Stimulated activated CD4-positive, alpha-beta T cell treated with anti-CD3 and anti-CD28 coated beads, Interleukin-4, amount 100 ng/mL, for 1 hour (primary cell): ENCODE measurements around the gene NAB1.
"Not testable (repeated sequence)": the region's sequence is repeated elsewhere in the genome, so short reads cannot be mapped to it uniquely, and the experiment has no call there.

Source experiments
- DNase-seq: peaks from one replicate; pipeline ENCODE4 v3.0.0-alpha.2; 2020

Gene NAB1, protein sequence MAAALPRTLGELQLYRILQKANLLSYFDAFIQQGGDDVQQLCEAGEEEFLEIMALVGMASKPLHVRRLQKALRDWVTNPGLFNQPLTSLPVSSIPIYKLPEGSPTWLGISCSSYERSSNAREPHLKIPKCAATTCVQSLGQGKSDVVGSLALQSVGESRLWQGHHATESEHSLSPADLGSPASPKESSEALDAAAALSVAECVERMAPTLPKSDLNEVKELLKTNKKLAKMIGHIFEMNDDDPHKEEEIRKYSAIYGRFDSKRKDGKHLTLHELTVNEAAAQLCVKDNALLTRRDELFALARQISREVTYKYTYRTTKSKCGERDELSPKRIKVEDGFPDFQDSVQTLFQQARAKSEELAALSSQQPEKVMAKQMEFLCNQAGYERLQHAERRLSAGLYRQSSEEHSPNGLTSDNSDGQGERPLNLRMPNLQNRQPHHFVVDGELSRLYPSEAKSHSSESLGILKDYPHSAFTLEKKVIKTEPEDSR

DNA sequence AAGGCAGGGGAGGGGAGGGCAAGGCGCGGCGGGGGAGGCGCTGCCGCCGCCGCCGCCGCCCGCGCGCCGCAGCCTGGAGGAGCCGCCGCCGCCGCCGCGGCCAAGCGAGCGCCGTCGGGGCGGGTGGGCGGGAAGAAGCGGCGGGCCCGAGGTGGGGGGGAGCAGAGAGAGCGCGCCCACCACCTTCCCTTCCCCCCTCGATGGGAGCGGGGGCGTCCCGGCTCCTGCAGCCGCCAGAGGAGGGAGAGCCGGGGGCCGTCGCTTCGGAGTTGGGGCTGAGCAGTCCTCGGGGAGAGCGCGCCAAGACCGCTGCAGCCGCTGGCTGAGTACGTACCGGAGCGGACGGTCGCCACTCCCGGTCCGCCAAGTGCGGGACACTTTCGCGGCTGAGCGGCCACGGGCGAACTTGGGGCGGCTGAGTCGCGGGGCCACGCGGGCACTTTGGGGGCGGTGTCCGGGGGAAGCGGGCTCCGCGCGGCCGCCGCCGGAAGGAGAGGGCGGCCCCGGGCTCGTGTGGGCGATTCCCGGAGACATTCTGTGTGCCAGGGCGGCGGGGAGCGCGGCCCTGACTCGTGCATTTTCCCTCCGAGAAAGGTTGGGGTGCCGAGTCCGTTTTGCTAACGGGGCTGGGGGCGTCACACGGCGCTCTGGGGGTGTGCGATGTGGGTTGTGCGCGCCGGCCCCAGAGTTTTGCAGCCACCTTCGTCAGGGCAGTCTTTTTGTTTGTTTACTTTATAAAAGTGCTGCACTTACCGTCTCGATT is at the start of gene NAB1:
Gene NAB1, plus strand, starts transcription at position 49 of the 763 bp plus-strand sequence. CDS start 10,094 bp downstream, outside the sequence.
- DNase-seq, result peak; percentile 68

DNA sequence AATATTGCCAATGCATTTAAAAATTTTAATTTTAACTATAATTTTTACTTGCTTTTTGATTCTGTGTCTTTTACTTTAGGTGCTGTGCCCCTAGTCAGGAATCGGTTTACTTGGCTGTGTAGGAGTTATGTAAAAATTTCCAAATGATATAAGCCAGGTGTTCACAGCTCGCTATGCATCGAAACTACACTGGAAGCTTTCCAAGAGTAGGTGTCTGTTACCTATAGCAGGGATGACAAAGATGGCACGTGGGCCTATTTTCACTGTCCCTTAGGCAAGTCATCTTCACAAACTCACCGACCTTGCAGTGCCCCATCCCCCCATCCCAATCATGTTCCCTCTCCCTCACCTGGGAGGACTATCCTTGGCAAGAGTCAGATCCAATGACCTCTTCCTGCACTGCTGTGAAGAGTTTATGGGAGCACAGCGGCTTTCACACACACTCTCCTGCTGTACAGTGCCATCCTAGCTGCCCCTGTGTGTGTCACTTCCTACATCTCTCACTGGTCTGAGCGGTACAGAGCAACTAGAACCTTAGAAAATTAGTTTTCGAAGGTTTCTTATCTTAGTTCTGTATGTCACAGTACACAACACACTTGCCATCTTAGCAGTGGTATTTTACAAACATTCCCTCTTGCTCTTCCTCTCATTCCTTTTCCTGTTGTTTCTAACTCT is 49.2 kb upstream of the NAB1 start:
- DNase-seq, result no peak

DNA sequence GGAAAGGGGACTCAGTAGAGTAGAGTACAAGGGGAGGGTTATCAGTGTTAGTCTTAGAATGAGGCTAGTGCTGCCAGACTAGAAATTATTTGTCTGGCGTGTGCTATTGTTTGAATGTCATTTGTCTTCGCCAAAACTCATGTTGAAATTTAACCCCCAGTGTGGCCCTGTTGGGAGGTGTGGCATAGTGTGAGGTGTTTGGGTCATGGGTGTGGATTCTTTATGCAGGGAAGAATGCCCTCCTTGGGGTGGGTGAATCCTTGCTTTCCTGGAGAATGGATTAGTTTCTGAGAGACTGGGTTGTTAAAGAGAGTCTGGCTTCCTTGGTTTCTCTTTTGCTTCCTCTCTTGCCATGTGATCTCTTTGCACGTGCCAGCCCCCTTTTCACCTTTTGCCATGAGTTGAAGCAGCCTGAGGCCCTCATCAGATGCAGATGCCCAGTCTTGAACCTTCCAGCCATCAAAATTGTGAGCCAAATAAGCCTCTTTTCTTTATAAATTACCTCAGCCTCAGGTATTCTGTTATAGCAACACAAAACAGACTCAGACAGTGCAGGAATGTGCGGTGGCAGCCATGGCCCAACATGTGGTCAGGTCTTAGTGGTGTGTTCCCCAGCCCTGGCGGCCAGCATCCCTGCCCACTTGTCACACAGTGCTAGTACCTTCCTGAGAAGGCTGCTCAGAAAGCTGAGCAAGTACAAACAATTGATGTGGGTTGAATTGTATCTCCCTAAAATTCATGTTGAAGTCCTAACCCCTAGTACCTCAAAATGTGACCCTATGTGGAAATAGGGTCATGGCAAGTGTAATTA is 48.4 kb upstream of the NAB1 start:
- no peak for DNase-seq

DNA sequence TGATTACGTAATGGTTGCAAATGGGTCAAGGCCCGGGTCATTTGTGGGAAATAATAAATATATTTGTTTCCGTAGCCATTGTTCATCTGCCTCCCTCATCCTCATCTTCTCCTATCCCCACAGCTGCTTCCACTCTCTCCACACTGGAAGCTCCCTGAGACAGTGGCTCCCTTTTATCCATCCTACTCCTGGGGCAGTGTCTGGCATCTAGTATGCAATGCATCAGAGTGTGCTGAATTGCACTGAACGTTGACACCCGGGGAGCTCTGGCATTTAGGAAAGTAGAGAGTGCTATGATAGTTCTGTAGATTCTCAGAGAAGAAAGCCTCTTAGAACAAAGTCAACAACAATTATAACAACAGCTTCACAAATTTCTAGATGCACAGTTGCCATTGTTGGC is 45.5 kb upstream of the NAB1 start:
- no peak for DNase-seq

DNA sequence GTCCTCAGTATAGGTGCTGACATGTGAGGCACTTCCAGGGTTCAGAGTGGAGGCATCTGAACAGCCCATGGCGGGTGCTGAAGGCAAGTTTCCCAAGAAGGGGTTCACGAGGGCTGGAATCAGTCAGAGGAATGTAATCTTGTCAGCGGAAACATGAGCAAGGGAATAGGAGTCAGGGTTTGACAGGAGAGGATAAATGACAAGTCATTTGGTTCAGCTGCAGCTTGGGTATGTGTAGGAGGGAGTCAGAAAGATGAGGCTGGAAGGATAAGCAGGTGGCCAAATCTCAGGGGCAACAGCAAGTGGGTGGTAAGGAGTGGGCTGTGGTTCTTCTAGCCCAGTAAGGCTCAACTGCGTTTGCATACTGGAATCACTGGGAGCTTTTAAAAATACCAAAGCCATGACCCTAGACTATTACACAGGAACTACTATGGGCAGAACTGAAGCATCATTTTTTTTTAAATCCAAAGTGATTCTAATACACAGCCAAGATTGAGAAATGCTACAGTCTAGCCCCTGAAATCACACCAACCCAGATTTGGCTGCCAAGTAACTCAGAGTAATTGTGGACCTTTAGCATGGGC is 41.8 kb upstream of the NAB1 start:
- no peak for DNase-seq

DNA sequence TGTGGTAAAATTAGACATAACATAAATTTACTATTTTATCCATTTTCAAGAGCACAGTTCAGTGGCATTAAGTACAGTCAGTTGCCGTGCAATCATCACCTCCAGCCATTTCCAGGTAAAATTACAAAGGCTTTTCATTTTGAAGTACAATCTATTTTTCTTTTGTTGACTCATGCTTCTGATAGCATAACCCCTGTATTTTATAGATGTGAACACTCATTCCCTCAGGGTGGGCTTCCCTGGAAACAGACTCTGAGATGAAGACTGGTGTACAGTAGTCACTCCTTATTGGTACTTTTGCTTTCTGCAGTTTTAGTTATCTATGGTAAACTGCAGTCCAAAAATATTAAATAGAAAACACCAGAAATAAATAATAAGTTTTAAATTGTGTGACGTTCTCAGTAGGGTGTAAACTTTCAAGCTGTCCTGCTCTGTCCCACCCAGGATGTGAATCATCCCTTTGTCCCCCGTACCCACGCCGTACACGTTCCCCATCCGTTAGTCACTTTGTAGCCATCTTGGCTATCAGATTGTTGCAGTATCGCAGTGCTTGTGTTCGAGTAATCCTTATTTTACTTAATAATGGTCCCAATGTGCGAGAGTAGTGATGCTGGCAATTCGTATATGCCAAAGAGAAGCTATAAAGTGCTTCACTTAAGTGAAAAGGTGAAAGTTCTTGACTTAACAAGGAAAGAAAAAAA is 41.1 kb upstream of the NAB1 start:
- no peak for DNase-seq

DNA sequence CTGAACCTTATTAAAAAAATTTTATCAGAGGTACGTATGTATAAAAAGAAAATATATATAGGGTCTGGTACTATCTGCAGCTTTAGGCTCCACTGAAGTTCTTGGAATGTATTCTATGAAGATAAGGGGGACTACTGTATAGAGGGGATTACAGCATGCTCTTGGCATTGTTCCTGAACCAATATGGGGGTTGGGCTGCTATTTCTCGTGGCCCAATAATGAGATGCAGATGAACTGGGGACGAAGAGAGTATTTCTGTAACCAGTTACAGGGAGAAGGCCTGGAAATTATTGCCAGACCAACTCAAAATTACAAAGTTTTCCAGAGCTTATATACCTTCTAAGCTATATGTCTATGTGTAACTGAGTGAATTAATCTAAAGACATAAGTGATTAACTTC is 40.0 kb upstream of the NAB1 start:
- not testable (repeated sequence) for DNase-seq

DNA sequence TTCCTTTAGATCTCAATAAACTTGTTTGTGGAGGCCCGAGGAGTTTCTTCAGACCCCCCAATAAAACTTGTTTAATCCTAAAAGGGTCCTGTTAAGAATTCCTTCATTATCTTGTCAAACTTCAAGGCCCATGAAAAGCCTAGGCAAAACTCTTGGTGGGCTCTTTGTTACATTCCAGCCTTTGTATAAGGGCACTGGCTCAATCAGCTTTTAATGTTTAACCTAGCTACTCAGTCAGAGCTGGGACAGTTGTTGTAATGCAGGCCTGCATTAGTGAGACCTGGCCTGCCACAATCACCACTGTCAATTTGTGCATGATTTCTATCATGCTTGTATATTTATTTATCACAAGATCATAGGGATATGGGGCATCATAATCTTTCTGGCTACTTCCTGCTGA is 39.5 kb upstream of the NAB1 start:
- DNase-seq, result not testable (repeated sequence)

DNA sequence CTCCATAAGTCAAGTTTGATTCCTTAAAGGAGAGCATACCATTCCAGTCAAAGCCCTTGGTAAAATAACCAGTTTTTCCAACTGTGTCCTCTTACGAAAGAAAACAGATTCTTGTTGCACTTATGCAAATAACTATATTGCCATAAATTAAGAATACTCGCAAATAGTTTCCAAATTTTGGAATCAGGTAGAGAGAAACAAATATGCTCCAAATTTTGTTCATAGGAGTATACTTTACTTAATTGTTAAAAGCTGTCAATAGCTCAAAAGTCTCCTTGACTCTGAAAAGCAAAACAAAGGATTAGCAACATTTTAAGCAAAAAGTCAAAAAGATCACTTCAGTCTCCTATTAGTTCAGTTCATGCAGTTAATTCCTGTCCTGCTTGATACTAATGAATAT is 38.4 kb upstream of the NAB1 start:
- not testable (repeated sequence) for DNase-seq

DNA sequence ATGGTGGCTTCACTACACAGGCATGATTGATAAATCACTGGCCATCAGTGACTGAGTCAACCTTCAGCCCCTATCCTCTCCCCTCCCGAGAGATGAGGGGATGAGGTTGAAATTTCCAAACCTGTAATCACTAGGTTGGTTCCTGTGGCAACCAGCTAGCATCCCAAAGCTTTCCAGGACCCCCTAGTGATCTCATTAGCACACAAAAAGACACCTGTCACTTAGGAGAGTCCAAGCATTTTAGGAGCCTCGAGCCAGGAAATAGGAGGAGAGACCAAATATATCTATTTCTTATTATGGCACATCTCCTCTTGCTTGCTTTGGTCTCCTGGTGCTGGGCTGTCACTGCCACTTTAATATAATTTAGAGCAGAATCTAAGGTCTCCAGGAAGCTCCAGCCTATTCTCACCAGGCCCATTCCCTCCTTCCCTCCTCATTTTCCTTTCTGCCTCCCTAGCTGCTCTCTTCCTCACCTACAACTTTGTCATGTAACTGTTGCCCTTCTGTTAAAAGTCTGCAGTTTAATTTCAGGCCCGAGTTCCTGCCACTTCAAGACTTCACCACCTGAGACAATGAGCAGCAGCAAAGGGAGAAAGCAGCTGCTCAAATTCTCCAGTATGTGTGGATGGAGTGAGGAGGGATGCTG is 33.2 kb upstream of the NAB1 start:
- DNase-seq, result no peak

DNA sequence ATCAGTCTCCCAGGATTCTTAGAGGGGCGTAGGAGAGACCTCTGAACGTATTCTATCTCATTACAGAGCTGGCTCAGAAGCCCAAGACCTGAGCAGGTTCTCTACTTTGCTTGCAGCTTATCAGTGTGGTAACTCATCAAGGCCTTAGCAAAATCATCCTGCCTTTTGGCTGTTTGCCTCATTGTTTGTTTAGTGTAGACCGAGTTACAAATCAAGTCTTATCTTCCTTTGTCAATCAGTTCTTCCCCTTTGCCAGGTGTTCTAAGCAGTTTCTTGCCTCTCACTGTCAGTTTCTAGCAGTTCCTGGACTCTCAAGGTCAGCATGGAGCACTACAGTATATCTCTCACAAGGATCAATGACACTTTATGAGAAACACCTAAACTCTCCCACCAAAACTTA is 30.9 kb upstream of the NAB1 start:
- DNase-seq, result no peak

DNA sequence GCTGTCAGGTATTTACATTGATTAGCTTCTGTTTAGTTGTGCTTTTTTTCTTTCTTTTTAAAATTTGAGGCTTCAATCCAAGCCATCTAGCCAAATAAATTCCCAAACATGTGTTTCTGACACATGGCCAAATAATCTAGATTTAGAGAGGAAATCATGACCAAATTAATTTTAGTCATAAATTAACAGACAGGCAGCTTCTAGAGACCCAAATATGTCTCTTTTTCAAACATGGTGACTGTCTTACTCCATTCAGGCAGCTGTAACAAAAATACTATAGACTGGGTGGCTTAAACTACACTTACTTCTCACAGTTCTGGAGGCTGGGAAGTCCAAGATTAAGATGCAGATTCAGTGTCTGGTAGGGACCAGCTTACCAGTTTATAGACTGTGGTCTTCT is 23.2 kb upstream of the NAB1 start:
- no peak for DNase-seq

DNA sequence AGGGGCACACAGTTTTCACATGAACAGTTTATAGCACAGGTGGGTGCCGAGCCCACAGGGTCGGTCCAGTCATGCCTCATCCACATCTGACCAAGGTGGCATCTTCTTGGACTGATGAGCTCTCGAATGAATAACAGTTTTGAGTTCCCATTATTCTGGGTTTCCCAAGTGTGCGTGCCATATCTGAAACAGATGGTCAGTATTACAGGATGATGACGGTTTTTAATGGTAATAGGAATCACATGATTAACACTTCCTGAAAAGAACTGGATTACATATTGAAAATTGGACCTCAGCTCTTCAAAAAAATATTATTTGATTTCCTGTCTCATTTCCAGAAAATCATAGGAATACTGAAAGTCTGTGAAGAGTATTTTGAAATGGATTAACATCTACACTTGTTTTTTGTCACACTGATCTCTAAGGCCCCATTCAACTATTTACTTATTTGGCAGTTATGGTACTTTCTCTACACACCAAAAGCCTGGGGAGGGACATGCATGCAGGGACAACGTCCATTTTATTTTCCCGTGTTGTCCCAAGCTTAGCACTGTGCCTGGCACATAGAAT is 22.2 kb upstream of the NAB1 start:
- no peak for DNase-seq

DNA sequence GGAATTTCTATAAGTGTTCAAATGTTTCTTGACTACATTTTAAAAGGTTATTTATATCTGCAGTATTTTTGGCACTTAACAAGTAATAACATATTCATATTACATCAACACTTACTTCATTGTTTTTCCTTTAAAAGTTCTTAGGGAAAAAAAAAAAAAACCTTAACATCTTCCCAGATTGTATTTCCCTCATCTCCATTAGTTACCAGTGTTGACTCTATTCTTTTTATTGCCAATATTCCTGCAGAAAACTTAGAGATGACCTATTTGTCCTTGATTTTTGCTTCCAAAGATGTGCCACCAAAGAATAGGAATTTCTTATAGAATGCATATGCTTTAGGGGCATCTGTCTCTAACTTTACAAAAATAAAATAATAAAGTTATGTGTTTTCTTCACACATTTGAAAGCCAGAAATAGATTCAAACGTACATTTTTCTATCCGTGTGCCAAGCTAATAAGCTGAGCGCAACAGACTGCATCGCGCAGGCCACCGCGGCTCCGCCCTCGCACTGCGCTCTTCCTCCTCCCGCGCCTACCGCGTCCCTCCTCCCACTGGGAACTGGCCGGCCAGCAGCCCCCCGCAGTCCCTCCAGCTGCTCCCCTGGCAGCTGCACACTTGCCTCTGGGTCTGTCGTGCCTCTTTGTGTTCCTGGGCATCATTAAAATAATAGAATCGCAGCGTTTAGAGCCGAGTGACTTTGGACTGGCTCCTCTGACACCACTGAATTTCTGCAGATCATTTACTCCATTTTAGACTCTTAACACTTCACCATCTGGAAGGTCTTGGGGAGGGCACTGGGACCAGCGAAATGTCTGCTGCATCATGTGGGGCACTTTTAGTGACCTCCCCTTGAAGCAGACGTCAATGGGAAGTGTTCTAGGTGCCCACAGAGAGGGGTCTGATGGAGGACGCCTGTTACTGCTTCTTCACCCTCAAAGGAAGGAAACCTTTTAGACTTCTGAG is 21.2 kb upstream of the NAB1 start:
- DNase-seq, result peak; percentile 30

DNA sequence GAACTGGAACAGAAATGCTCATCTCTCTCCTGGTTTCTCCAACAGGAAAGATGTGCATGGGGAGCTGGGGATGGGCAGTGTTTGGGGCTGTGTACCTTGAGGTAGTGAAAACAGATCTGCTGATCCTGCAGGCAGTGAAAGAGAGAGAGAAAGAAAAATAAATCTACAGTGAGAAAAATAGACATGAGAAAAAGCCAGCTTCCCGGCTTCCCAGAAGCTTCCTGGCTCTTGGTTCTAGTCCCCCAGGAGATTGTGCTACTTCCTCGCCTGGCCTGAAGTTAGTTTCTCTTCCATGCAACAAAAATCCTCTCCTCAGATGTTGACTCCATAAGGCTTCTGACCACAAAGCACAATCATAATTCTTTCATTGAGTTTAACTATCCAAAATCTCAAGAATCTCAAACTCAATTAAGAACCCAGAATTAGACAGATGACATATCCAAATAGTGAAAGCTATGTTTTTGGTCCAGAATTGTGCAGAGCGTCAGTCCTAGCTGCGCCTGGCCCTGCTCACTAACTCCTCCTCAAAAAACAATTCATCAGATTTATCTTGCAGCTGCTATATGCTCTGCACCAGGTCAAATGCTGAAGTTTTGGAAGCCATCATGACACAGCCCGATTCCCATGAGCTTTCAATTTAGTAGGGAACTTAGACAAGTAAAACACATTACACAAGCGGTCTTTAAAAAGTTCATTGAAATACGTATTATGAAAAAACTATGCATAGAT is 20.1 kb upstream of the NAB1 start:
- DNase-seq, result no peak

DNA sequence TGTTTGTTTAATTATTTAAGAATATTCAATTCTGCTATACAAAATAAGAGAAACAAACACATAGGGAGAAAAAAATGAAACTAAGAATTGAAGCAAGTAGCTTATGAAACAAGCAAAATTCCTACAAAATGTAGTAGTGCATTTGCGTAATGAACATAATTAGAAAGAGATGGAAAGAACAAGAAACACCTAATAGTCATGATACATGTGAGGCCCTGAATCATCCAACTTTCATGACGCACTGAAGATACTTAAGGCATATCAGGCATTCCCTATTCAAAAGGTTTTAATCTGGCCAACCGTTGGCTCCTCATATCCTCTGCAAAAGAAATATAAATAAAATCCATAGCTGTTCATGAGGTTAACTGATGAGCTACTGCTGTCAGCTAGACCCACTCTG is 14.5 kb upstream of the NAB1 start:
- no peak for DNase-seq

DNA sequence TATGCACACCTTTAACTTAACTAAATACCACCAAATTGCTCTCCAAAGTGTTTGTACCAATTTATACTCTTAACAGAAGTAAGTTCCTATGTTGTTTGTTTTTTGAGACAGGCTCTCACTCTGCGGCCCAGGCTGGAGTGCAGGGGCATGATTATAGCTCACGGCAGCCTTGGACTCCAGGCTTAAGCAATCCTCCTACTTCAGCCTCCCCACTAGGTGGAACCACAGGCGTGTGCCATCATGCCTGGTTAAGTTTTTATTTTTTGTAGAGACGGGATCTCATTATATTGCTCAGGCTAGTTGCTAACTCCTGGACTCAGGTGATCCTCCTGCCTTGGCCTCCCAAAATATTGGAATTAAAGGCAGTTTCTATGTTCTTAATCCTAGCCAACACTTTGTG is 13.1 kb upstream of the NAB1 start:
- no peak for DNase-seq

DNA sequence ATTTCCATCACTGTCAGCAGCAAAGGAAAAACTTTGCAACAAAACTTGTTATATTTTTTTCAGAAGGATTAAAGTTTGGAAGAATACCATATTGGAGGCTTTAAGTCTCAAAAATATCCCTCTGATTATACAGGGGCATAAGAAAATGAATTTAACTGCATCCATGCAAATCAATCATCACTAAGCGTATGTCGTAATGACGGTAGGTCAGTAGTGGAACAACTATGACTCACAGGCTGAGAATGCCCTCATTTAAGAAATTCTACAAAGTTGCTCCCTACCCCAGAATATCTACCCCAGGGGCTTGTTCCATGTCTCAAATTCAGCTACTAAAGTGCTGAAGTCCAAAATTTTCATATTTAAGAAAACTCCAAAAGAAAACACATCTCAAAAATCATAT is 12.5 kb upstream of the NAB1 start:
- no peak for DNase-seq

DNA sequence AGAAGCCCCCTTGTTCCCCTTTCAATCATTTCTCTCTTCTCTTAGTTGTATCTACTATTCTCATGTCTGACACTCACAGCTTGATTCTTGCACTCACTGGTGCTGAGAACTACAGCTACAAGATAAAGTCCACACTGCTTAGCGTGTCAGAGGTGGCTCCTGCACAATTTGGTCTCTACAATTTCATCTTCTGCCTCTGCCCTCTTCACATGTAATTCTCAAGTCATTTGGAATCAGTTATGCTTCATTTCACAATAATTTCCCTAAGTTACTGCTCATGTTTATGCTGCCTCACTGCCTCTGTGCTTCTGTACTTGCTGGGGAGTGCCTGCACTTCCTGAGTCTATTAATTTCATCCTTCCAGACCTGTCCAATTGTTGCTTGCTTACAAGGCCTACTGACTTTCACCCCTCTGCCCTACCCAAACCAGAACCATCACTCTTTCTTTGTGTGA is 11.6 kb upstream of the NAB1 start:
- no peak for DNase-seq
